ENCODE results near the gene SECTM1. TPM values are rescaled to one million over a fixed set of nuclear protein-coding genes. Genes with fewer than 3 reads are reported as not detected.
A peak's percentile ranks its signal among the peaks of the same experiment; 100 is the strongest.
"Not testable (repeated sequence)": the region's sequence is repeated elsewhere in the genome, so short reads cannot be mapped to it uniquely, and the experiment has no call there.

The SECTM1 gene
- total RNA-seq, 2 experiments from 2014 or later, result 12.2 to 12.7 TPM

- Mint-ChIP-seq H3K27me3 (peaks cover 40% of the 10 kb centered on the region), H3K27ac (no peak overlapping the region), H3K4me1 (ENCODE audit: low read depth) (peaks cover 18% of the 10 kb centered on the region), H3K4me3 (no peak overlapping the region), H3K36me3 (no peaks in the 10 kb centered on the region), H3K9me3 (no peaks in the 10 kb centered on the region)
- ChIA-PET CTCF (no interaction called here), POLR2A (no interaction called here)
- no peak for DNase-seq
- intact Hi-C loops (cut with micrococcal nuclease), result no loop called here
Observed at GRCh38 chr17:82374626-82375331, 41.2 kb upstream of the SECTM1 start.

- no peak overlapping the region for H3K4me3 Mint-ChIP-seq
- DNase-seq, result no peak
- peaks cover 42% of the 10 kb centered on the region for H3K27me3 Mint-ChIP-seq
- peaks cover 18% of the 10 kb centered on the region for H3K4me1 Mint-ChIP-seq (ENCODE audit: low read depth)
- no peaks in the 10 kb centered on the region for H3K9me3 Mint-ChIP-seq
- ChIA-PET POLR2A (interaction anchor here (0.6 kb wide), 1 partner anchor 421 kb away, joined by 3 read pairs; no protein-coding TSS in a partner anchor), CTCF (no interaction called here)
- intact Hi-C loops (cut with micrococcal nuclease), result no loop called here
- H3K36me3 Mint-ChIP-seq, result no peaks in the 10 kb centered on the region
- no peak overlapping the region for H3K27ac Mint-ChIP-seq
Observed at GRCh38 chr17:82373731-82374625, 40.4 kb upstream of the SECTM1 start.

- intact Hi-C loops (cut with micrococcal nuclease); DNase-seq; H3K27ac Mint-ChIP-seq; H3K36me3 Mint-ChIP-seq; H3K9me3 Mint-ChIP-seq; POLR2A ChIA-PET; H3K4me3 Mint-ChIP-seq: not testable (repeated sequence)
- H3K27me3 Mint-ChIP-seq, result peaks cover 42% of the 10 kb centered on the region
- peaks cover 18% of the 10 kb centered on the region for H3K4me1 Mint-ChIP-seq (ENCODE audit: low read depth)
- CTCF ChIA-PET, result interaction anchor here (0.6 to 0.7 kb wide), 2 partner anchors 20 to 72 kb away, joined by 3 read pairs; no protein-coding TSS in a partner anchor
Observed at GRCh38 chr17:82373072-82373452, 39.5 kb upstream of the SECTM1 start.

GRCh38 chr17:82372249-82373071 is 38.9 kb upstream of the SECTM1 start:
- DNase-seq, result no peak
- intact Hi-C loops (cut with micrococcal nuclease), result no loop called here
- POLR2A ChIA-PET, result no interaction called here
- CTCF ChIA-PET, result interaction anchor here (0.6 to 0.7 kb wide), 2 partner anchors 20 to 72 kb away, joined by 3 read pairs; no protein-coding TSS in a partner anchor
- Mint-ChIP-seq H3K27me3 (peaks cover 46% of the 10 kb centered on the region), H3K36me3 (no peaks in the 10 kb centered on the region), H3K9me3 (no peaks in the 10 kb centered on the region), H3K27ac (no peak overlapping the region), H3K4me3 (no peak overlapping the region), H3K4me1 (ENCODE audit: low read depth) (peaks cover 18% of the 10 kb centered on the region)

- intact Hi-C loops (cut with micrococcal nuclease), result no loop called here
- no peak for DNase-seq
- no peak within 1 kb of the TSS for H3K27ac Mint-ChIP-seq
- H3K27me3 Mint-ChIP-seq, result peaks cover 48% of the 10 kb centered on the region
- ChIA-PET POLR2A (interaction anchor here (0.9 kb wide), 1 partner anchor 39 kb away, joined by 3 read pairs; no protein-coding TSS in a partner anchor), CTCF (interaction anchor here (1.2 to 2.1 kb wide), 5 partner anchors 14 to 135 kb away, joined by 3 to 9 read pairs (median 5); no protein-coding TSS in a partner anchor)
- peak within 1 kb of the TSS; percentile 45 for H3K4me3 Mint-ChIP-seq
- H3K36me3 Mint-ChIP-seq, result no peaks in the 10 kb centered on the region
- no peaks in the 10 kb centered on the region for H3K9me3 Mint-ChIP-seq
- H3K4me1 Mint-ChIP-seq (ENCODE audit: low read depth), result peaks cover 18% of the 10 kb centered on the region
Observed at GRCh38 chr17:82371333-82372248, 38.0 kb upstream of the SECTM1 start, which contains the start of gene UTS2R. UTS2R (plus strand) TSS chr17:82371765; CDS start chr17:82374325, 2,560 bp downstream.

- H3K27ac Mint-ChIP-seq, result no peak overlapping the region
- no peaks in the 10 kb centered on the region for H3K36me3 Mint-ChIP-seq
- H3K4me3 Mint-ChIP-seq, result peak overlapping the region; percentile 45
- ChIA-PET POLR2A (interaction anchor here (0.6 to 0.9 kb wide), 2 partner anchors 29 to 38 kb away, joined by 3 read pairs; no protein-coding TSS in a partner anchor), CTCF (interaction anchor here (1.0 to 2.1 kb wide), 7 partner anchors 13 to 134 kb away, joined by 3 to 9 read pairs (median 5); no protein-coding TSS in a partner anchor)
- peaks cover 40% of the 10 kb centered on the region for H3K27me3 Mint-ChIP-seq
- peaks cover 18% of the 10 kb centered on the region for H3K4me1 Mint-ChIP-seq (ENCODE audit: low read depth)
- no peaks in the 10 kb centered on the region for H3K9me3 Mint-ChIP-seq
- peak; percentile 64 for DNase-seq
- intact Hi-C loops (cut with micrococcal nuclease), result no loop called here
Observed at GRCh38 chr17:82370471-82371332, 37.1 kb upstream of the SECTM1 start.

GRCh38 chr17:82369211-82369610 is 35.6 kb upstream of the SECTM1 start:
- H3K36me3 Mint-ChIP-seq, result no peaks in the 10 kb centered on the region
- peaks cover 38% of the 10 kb centered on the region for H3K27me3 Mint-ChIP-seq
- no peak for DNase-seq
- POLR2A ChIA-PET, result no interaction called here
- H3K27ac Mint-ChIP-seq, result no peak overlapping the region
- no peaks in the 10 kb centered on the region for H3K9me3 Mint-ChIP-seq
- no peak overlapping the region for H3K4me3 Mint-ChIP-seq
- intact Hi-C loops (cut with micrococcal nuclease), result no loop called here
- peaks cover 18% of the 10 kb centered on the region for H3K4me1 Mint-ChIP-seq (ENCODE audit: low read depth)
- CTCF ChIA-PET, result interaction anchor here (2.1 kb wide), 1 partner anchor 133 kb away, joined by 9 read pairs; no protein-coding TSS in a partner anchor

GRCh38 chr17:82367724-82368524 is 34.4 kb upstream of the SECTM1 start:
- Mint-ChIP-seq H3K27ac (no peak overlapping the region), H3K4me3 (no peak overlapping the region), H3K9me3 (no peaks in the 10 kb centered on the region), H3K36me3 (no peaks in the 10 kb centered on the region), H3K27me3 (peaks cover 30% of the 10 kb centered on the region), H3K4me1 (ENCODE audit: low read depth) (peaks cover 17% of the 10 kb centered on the region)
- no peak for DNase-seq
- POLR2A ChIA-PET, result no interaction called here
- CTCF ChIA-PET, result no interaction called here
- intact Hi-C loops (cut with micrococcal nuclease), result no loop called here

GRCh38 chr17:82366749-82367148 is 33.2 kb upstream of the SECTM1 start:
- POLR2A ChIA-PET, result no interaction called here
- intact Hi-C loops (cut with micrococcal nuclease), result no loop called here
- no peak overlapping the region for H3K27ac Mint-ChIP-seq
- H3K27me3 Mint-ChIP-seq, result peaks cover 24% of the 10 kb centered on the region
- DNase-seq, result no peak
- H3K4me3 Mint-ChIP-seq, result no peak overlapping the region
- H3K9me3 Mint-ChIP-seq, result no peaks in the 10 kb centered on the region
- CTCF ChIA-PET, result interaction anchor here (1.6 kb wide), 1 partner anchor 14 kb away, joined by 6 read pairs; no protein-coding TSS in a partner anchor
- H3K36me3 Mint-ChIP-seq, result no peaks in the 10 kb centered on the region
- H3K4me1 Mint-ChIP-seq (ENCODE audit: low read depth), result peaks cover 10% of the 10 kb centered on the region
